ENCODE results near the gene FOXRED2. TPM values are rescaled to one million over a fixed set of nuclear protein-coding genes. Genes with fewer than 3 reads are reported as not detected.

FOXRED2 gene
- total RNA-seq, 4 donors from 2014 or later: 0.37 to 3.0 (median 1.5) TPM

DNA sequence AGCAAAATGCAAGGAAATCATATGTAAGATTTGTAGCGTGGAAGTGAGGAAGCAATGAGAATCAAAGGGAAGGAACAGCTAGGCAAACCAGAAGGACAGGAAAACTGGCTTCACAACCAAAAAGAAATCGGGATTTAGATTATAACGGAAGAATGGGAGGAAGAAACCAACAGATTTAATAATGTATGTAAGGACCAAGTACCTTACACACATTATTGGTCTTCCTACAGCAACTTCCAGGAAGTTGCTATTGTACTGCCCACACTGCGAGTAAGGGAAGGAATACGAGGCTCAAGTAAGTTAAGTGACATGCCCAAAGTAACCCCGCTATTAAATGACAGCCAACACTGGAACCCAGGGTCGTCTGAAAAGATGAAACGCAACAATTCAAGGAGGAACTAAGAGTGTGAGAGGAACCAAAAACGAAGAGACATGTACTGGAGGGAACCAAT, 25.9 kb downstream of the FOXRED2 start:
- no peaks in the 10 kb centered on the region for H3K27me3 ChIP-seq
- no peaks in the 10 kb centered on the region for H3K9me3 ChIP-seq
- 0 to 9% methylated on average over 8 to 9 of the region's 9 CpGs for WGBS, 2 donors (ENCODE audit: low coverage in 1 of 2)
- peak overlapping the region; percentile 99 to 100 (median 100) for H3K27ac ChIP-seq
- no peak for TF ChIP-seq EP300 (IDR thresholded peaks at IDR 0.05; ENCODE audit: low read depth)
- no peak for TF ChIP-seq POLR2A (IDR thresholded peaks at IDR 0.05)
- TF ChIP-seq, protein P1, sequence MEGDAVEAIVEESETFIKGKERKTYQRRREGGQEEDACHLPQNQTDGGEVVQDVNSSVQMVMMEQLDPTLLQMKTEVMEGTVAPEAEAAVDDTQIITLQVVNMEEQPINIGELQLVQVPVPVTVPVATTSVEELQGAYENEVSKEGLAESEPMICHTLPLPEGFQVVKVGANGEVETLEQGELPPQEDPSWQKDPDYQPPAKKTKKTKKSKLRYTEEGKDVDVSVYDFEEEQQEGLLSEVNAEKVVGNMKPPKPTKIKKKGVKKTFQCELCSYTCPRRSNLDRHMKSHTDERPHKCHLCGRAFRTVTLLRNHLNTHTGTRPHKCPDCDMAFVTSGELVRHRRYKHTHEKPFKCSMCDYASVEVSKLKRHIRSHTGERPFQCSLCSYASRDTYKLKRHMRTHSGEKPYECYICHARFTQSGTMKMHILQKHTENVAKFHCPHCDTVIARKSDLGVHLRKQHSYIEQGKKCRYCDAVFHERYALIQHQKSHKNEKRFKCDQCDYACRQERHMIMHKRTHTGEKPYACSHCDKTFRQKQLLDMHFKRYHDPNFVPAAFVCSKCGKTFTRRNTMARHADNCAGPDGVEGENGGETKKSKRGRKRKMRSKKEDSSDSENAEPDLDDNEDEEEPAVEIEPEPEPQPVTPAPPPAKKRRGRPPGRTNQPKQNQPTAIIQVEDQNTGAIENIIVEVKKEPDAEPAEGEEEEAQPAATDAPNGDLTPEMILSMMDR (IDR thresholded peaks at IDR 0.05): no peak
- no peak for TF ChIP-seq POLR2AphosphoS5 (IDR thresholded peaks at IDR 0.05)
- peaks cover 0 to 17% (median 4%) of the 10 kb centered on the region in 4 donors for H3K36me3 ChIP-seq
- no peak for DNase-seq
- intact Hi-C loops (cut with DNase I; ENCODE audit: low total_unique reads): no loop called here
- in situ Hi-C loops (cut with MboI; ENCODE audit: low pct_ligation_motif_present in 1 of 4, low pct_unique_long_range_greater_than_20kb in 1 of 4, low sequenced_read_pairs in 3 of 4): loop anchor here in 2 of 4 donors (25.0 kb wide), 1 partner anchor 294 kb away; no protein-coding TSS in a partner anchor
- peak overlapping the region; percentile 60 to 80 (median 70) for H3K4me3 ChIP-seq
- H3K4me1 ChIP-seq: peaks cover 6 to 15% (median 10%) of the 10 kb centered on the region in 4 donors

DNA sequence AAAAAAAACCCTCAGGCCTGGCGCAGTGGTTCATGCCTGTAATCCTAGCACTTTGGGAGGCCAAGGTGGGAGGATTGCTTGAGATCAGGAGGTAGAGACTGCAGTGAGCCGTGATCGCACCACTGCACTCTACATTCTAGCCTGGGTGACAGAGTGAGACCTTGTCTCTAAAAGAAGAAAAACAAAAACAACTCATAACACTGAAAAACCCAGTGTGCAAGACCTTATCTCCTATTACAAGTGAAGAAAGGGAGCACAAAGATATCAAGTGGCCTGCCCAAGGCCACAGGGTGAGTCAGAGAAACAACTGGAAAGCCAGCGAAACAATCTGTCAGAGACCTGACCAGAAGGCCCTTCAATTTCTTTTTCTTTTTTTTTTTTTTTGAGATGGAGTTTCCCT, 27.9 kb downstream of the FOXRED2 start:
- no peak for DNase-seq
- H3K27me3 ChIP-seq: no peaks in the 10 kb centered on the region
- peaks cover 0 to 30% (median 8%) of the 10 kb centered on the region in 4 donors for H3K36me3 ChIP-seq
- TF ChIP-seq, protein P1 (IDR thresholded peaks at IDR 0.05): no peak
- no peak for TF ChIP-seq EP300 (IDR thresholded peaks at IDR 0.05; ENCODE audit: low read depth)
- no peak for TF ChIP-seq POLR2AphosphoS5 (IDR thresholded peaks at IDR 0.05)
- TF ChIP-seq POLR2A (IDR thresholded peaks at IDR 0.05): no peak
- 96% methylated on average over 3 to 4 of the region's 4 CpGs for WGBS, 2 donors (ENCODE audit: low coverage in 1 of 2)
- no peak overlapping the region for H3K4me3 ChIP-seq
- intact Hi-C loops (cut with DNase I; ENCODE audit: low total_unique reads) (no loop called here), in situ Hi-C loops (cut with MboI; ENCODE audit: low pct_ligation_motif_present in 1 of 4, low pct_unique_long_range_greater_than_20kb in 1 of 4, low sequenced_read_pairs in 3 of 4) (loop anchor here in 3 of 4 donors (5.0 to 25.0 kb wide), 3 partner anchors 172 to 292 kb away; no protein-coding TSS in a partner anchor)
- no peaks in the 10 kb centered on the region for H3K9me3 ChIP-seq
- no peak overlapping the region for H3K27ac ChIP-seq
- peaks cover 7 to 15% (median 12%) of the 10 kb centered on the region in 4 donors for H3K4me1 ChIP-seq

DNA sequence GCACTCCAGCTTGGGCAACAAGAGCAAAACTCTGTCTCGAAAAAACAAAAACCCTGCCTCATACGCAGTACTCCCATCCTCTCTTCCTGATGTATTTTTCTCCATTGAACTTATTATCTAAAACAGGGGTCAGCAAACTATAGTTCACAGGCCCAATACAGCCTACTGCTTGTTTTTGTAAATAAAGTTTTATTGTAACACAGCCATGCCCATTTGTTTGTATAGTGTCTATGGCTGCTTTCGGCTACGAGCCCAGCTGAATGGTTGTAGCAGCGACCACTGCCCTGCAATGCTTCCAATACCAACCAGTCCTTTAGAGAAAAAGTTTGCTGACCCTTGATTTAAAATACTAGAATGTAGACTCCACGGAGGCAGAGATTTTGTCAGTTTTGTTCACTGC, 31.5 kb downstream of the FOXRED2 start:
- 91 to 96% methylated on average over 6 of the region's 6 CpGs for WGBS, 2 donors (ENCODE audit: low coverage in 1 of 2)
- Histone ChIP-seq H3K4me3 (no peak overlapping the region), H3K4me1 (peaks cover under 1 to 11% (median 4%) of the 10 kb centered on the region in 4 donors), H3K9me3 (no peaks in the 10 kb centered on the region), H3K27me3 (no peaks in the 10 kb centered on the region), H3K36me3 (peaks cover 0 to 34% (median 8%) of the 10 kb centered on the region in 4 donors), H3K27ac (peak overlapping the region in 3 of 4 donors; percentile 30 to 98 (median 36))
- intact Hi-C loops (cut with DNase I; ENCODE audit: low total_unique reads) (no loop called here), in situ Hi-C loops (cut with MboI; ENCODE audit: low pct_ligation_motif_present in 1 of 4, low pct_unique_long_range_greater_than_20kb in 1 of 4, low sequenced_read_pairs in 3 of 4) (loop anchor here in 3 of 4 donors (5.0 to 25.0 kb wide), 3 partner anchors 168 to 288 kb away; no protein-coding TSS in a partner anchor)
- TF ChIP-seq POLR2A (IDR thresholded peaks at IDR 0.05): no peak
- no peak for TF ChIP-seq EP300 (IDR thresholded peaks at IDR 0.05; ENCODE audit: low read depth)
- TF ChIP-seq POLR2AphosphoS5 (IDR thresholded peaks at IDR 0.05): no peak
- TF ChIP-seq, protein P1 (IDR thresholded peaks at IDR 0.05): no peak
- no peak for DNase-seq

DNA sequence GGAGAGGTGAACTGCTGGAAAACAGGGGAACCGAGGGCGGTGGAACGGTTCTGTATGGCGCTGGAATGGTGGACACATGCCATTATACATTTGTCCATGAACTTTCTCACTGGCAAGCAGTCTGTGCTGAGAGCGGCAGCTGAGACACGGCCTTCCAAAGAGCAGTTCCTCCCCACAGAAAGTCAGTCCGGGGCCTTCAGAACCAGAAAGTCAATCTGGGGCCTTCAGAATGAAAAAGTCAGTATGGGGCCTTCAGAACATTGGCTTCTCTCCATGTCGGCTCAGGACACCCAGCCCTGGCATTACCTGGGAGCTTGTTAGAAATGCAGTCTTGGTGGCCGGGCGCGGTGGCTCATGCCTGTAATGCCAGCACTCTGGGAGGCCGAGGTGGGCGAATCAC, 34.2 kb downstream of the FOXRED2 start:
- WGBS, 2 donors (ENCODE audit: low coverage in 1 of 2): 78% methylated on average over 13 of the region's 13 CpGs; no CpG with 5 or more reads in 1 of the 2 donors
- Histone ChIP-seq H3K36me3 (peaks cover 0 to 32% (median 8%) of the 10 kb centered on the region in 4 donors), H3K4me1 (peaks cover 12 to 34% (median 15%) of the 10 kb centered on the region in 4 donors), H3K9me3 (no peaks in the 10 kb centered on the region), H3K27me3 (no peaks in the 10 kb centered on the region), H3K27ac (peak overlapping the region; percentile 98), H3K4me3 (no peak overlapping the region)
- no peak for DNase-seq
- in situ Hi-C loops (cut with MboI; ENCODE audit: low pct_ligation_motif_present in 1 of 4, low pct_unique_long_range_greater_than_20kb in 1 of 4, low sequenced_read_pairs in 3 of 4): loop anchor here in 2 of 4 donors (10.0 kb wide), 1 partner anchor 168 kb away; no protein-coding TSS in a partner anchor
- TF ChIP-seq, protein P1 (IDR thresholded peaks at IDR 0.05): no peak
- no peak for TF ChIP-seq POLR2A (IDR thresholded peaks at IDR 0.05)
- no peak for TF ChIP-seq EP300 (IDR thresholded peaks at IDR 0.05; ENCODE audit: low read depth)
- no peak for TF ChIP-seq POLR2AphosphoS5 (IDR thresholded peaks at IDR 0.05)
- intact Hi-C loops (cut with DNase I; ENCODE audit: low total_unique reads): loop anchor here (5.0 kb wide), 1 partner anchor 170 kb away; no protein-coding TSS in a partner anchor

Data from transverse colon (tissue), 4 donors.